GM18526 (cell line): Measurements from ENCODE around the gene NRK.

ENCODE experiments used
- POLR2A ChIP-seq: IDR thresholded peaks from 3 replicates; pipeline ENCODE4 v1.6.1; 2011; ENCODE audit not compliant: insufficient read length; ENCODE audit errors: extremely low read depth

NRK gene

DNA sequence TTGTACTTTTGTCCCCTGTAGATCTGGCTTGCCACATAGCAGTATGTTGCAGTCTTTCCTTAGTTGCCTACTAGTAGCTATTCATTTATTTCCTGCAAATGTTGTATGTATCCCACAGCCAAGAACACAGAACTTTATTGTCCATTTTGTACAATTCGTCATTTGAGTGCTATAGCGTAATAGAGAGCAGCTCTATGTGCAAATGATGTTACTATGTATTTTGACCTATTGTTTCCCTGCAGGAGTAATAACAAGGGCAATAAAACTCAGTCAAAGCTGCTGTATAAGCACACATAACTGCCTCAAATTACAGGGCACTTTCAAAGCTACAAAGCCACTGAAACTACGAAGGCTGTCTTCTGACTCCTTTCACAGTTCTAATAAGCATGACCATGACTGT, 48.1 kb downstream of the NRK start:
- TF ChIP-seq POLR2A, result no peak

DNA sequence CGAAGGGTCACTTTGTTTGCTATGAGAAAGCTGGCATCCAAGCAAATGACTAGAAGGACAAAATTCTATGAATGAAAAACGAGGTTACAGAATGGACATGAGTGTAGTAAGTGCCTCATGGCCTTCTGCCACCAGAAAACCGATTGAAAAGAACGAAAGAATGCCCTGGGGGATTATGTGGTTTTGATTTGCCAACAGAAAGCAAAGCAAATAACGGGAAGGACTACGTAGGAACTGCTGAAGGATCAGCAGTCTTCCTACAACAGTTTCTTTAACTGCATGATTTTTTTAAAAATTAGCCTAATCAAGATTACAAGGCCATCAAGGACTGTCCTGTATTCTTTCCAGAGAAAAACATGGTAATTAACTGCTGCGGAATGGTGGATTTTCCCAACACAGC, 50.6 kb downstream of the NRK start:
- no peak for TF ChIP-seq POLR2A

DNA sequence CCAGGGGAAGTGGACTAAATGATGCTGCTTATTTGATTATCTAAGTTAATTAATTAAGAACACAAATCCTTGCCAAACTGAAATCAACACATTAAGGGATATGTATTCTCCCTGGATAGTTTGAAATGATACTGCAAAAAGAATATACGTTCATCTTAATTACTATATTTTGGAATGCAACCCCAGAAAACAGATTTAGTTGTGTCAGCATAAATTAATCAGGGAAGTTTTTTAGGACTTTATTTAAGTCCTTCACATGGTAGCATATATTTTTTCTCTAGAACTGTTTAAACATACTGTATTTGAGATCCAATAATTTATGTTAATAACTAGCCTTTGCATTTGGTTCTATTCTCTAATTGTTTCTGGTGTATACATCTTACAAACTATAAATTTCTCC, 52.5 kb downstream of the NRK start:
- TF ChIP-seq POLR2A, result no peak

DNA sequence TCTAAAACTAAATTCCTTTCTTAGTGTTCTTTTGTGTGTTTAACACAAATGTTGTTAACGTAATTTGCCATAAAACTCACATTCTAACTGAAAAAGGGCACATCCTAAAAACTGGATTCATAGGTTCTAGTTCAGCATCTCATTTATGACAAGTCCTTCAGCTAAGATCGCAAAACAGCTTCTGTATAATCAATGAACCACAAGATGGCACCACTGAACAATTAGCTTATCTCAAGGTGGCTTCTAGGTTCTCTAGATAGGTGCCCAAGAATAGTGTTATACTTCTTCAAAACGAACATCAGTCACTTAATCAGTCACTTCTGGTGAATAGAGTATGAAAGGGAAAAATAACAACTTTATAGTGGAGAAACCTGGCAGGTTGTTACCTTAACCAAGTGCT, 54.3 kb downstream of the NRK start:
- no peak for TF ChIP-seq POLR2A

DNA sequence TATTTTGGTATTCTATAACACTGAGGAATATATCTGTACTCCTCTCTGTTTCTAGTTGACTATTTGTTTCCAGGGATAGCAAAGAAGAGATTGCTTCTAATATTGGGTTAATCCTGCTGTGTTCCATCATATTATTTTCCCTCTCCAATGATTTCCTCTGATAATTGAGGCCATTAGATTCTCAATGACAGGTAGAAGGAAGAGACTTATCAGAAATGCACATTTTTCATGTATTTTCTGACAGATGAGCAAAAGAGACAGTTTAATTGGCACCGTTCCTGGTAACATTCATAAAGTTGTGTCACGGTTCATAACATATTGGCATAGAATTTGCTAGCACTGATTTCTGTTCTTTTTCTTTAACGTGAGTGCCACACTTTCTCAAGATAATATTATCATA, 58.2 kb downstream of the NRK start:
- TF ChIP-seq POLR2A, result no peak

DNA sequence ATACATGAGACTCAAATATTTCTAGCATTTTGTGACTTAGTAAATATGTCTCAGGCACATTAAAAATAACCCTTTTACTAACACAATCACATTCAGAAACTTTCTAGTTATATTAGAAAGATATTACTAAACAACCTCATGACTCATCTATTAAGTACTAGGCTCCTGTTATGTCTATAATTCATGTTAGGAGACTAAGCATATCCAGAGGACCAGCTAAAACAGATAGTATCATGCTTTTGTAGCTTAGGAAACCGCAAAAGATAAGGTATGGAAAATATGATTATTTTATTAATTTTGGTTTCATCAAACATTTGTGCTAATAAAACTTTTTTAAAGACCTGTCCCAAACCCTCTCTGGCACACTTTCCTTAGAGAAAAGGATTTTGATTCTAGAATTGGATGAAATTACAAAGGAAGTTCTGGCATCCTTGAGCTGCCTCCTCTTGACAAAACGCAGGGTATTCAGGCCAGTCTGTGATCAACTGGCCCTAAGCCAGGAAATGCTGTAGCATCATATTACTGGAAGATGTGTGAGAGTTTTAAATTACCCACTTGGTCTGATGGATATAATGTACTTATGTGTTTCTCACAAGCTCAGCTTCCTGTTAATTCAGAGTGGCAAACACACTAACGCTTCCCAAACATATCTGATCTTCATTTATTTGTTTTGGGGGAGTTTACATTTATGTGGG, 60.4 kb downstream of the NRK start:
- TF ChIP-seq POLR2A, result no peak

DNA sequence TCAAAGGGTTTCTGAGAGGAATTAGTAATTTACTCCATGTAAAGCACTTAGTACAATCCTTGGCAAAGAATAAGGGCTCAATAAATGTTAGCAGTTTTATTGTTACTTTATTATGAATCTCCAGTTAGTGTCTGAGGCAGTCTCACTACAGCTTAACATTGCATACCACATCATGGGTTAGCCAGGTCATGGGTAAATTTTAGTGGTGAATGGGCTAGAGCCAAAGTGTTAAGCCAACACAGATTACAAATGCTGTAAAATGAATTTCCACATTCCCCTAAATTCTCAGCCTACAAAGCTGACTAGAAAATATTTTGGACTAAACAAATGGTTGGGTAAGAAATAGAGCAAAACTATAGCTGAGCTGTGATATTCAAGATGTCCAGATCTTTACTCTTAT, 72.4 kb downstream of the NRK start:
- TF ChIP-seq POLR2A, result no peak

GRCh38 chrX:105909576-105909975, 87.2 kb downstream of the NRK start:
- no peak for TF ChIP-seq POLR2A

GRCh38 chrX:105910563-105911105, 88.3 kb downstream of the NRK start:
- TF ChIP-seq POLR2A, result no peak

GRCh38 chrX:105945266-105945665, 122.9 kb downstream of the NRK start:
- no peak for TF ChIP-seq POLR2A

- TF ChIP-seq POLR2A, result no peak
Observed at GRCh38 chrX:105969487-105969886, 147.1 kb downstream of the NRK start.

GRCh38 chrX:105972690-105973386, 150.5 kb downstream of the NRK start:
- no peak for TF ChIP-seq POLR2A

- no peak for TF ChIP-seq POLR2A
Observed at GRCh38 chrX:105973387-105973739, 151.0 kb downstream of the NRK start.

- no peak for TF ChIP-seq POLR2A
Observed at GRCh38 chrX:105975382-105975781, 153.0 kb downstream of the NRK start.

GRCh38 chrX:105981772-105982485, 159.6 kb downstream of the NRK start:
- no peak for TF ChIP-seq POLR2A

DNA sequence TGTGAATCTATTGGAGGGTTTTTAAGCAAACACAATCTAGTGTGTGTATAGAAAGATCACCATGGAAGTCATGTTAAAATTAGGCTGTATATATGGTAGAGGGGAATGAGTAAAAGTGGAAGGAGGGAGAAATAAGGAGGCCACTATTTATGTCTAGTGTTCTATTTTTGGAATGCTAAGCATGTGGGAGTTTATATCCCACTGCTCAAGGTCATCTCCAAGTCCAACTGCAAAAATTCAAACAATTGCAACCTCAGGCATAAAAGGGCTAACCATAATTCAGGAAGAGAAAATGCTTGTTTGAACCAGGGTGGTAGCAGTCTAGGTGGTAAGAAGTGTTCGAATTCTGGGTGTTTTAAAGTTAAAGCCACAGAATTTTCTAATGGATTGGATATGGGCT, 177.0 kb downstream of the NRK start:
- no peak for TF ChIP-seq POLR2A
